Neural crest cell (in vitro differentiated cells): ENCODE results near the gene HNRNPF. TPM values are rescaled to one million over a fixed set of nuclear protein-coding genes. Genes with fewer than 3 reads are reported as not detected.

Source experiments
- DNase-seq: peaks from one replicate; pipeline ENCODE4 v3.0.0; 2021; ENCODE audit warnings: low read depth, mixed read lengths, low spot score
- H3K27ac Mint-ChIP-seq: one replicate; pipeline ENCODE4 v1.8.0; 2021; ENCODE audit warnings: mild to moderate bottlenecking, mixed read lengths; ENCODE audit not compliant: unreplicated experiment
- H3K27me3 Mint-ChIP-seq: 2 replicates; pipeline ENCODE4 v1.8.0; 2021; ENCODE audit warnings: low read depth, mild to moderate bottlenecking, mixed read lengths
- H3K36me3 Mint-ChIP-seq: 2 replicates; pipeline ENCODE4 v1.8.0; 2021; ENCODE audit warnings: low read depth, mild to moderate bottlenecking, mixed read lengths
- H3K4me1 Mint-ChIP-seq: 2 replicates; pipeline ENCODE4 v1.8.0; 2021; ENCODE audit warnings: mixed read lengths
- H3K4me3 Mint-ChIP-seq: one replicate; pipeline ENCODE4 v1.8.0; 2021; ENCODE audit warnings: mild to moderate bottlenecking, mixed read lengths
- H3K9me3 Mint-ChIP-seq: 2 replicates; pipeline ENCODE4 v1.8.0; 2021; ENCODE audit warnings: mixed read lengths
- CTCF ChIP-seq: fragments of 200-600 bp; sonication (generic); conservative IDR thresholded peaks from 2 replicates; pipeline ENCODE4 v1.5.0; 2021; ENCODE audit warnings: antibody characterized with exemption, mild to moderate bottlenecking
- total RNA-seq: library from RNA; stranded (reverse); gene quantifications from 2 replicates; pipeline ENCODE4 v1.2.1, GENCODE V29; 2021

The HNRNPF gene
- total RNA-seq, 1 donor from 2014 or later, result 284 TPM

GRCh38 chr10:43385412-43386004 is 23.5 kb downstream of the HNRNPF start:
- no peak for TF ChIP-seq CTCF
- DNase-seq, result no peak
- H3K27me3 Mint-ChIP-seq, result no peaks in the 10 kb centered on the region
- H3K36me3 Mint-ChIP-seq, result peaks cover 15% of the 10 kb centered on the region
- no peak overlapping the region for H3K27ac Mint-ChIP-seq
- peaks cover 7% of the 10 kb centered on the region for H3K4me1 Mint-ChIP-seq
- H3K4me3 Mint-ChIP-seq, result no peak overlapping the region
- H3K9me3 Mint-ChIP-seq, result no peaks in the 10 kb centered on the region

- no peak for DNase-seq
These were observed 24.4 kb downstream of the HNRNPF start for GRCh38 chr10:43384252-43385221.

GRCh38 chr10:43383204-43383971 is 25.6 kb downstream of the HNRNPF start:
- no peak for DNase-seq
- Mint-ChIP-seq H3K4me3 (no peak overlapping the region), H3K27ac (no peak overlapping the region)

More at GRCh38 chr10:43384252-43385221, 24.4 kb downstream of the HNRNPF start:
- no peaks in the 10 kb centered on the region for H3K9me3 Mint-ChIP-seq
- no peak for TF ChIP-seq CTCF
- H3K27me3 Mint-ChIP-seq, result no peaks in the 10 kb centered on the region
- peaks cover 12% of the 10 kb centered on the region for H3K36me3 Mint-ChIP-seq
- no peak overlapping the region for H3K4me3 Mint-ChIP-seq
- H3K4me1 Mint-ChIP-seq, result peaks cover 2% of the 10 kb centered on the region
- no peak overlapping the region for H3K27ac Mint-ChIP-seq

GRCh38 chr10:43380610-43381222 is 28.3 kb downstream of the HNRNPF start:
- H3K4me1 Mint-ChIP-seq, result no peaks in the 10 kb centered on the region

More at GRCh38 chr10:43383204-43383971, 25.6 kb downstream of the HNRNPF start:
- no peaks in the 10 kb centered on the region for H3K27me3 Mint-ChIP-seq
- H3K4me1 Mint-ChIP-seq, result no peaks in the 10 kb centered on the region
- H3K36me3 Mint-ChIP-seq, result peaks cover 12% of the 10 kb centered on the region
- no peaks in the 10 kb centered on the region for H3K9me3 Mint-ChIP-seq
- TF ChIP-seq CTCF, result no peak

More at GRCh38 chr10:43380610-43381222, 28.3 kb downstream of the HNRNPF start:
- Mint-ChIP-seq H3K27ac (no peak overlapping the region), H3K27me3 (no peaks in the 10 kb centered on the region), H3K9me3 (no peaks in the 10 kb centered on the region), H3K36me3 (peaks cover 2% of the 10 kb centered on the region), H3K4me3 (peak overlapping the region; percentile 5)
- peak; percentile 49 for TF ChIP-seq CTCF
- DNase-seq, result no peak
